CD4-positive, alpha-beta T cell treated with Interleukin-15 for 4 hours (primary cell): Measurements from ENCODE around the gene CENPI.
A peak's percentile ranks its signal among the peaks of the same experiment; 100 is the strongest.
"Not testable (repeated sequence)": the region's sequence is repeated elsewhere in the genome, so short reads cannot be mapped to it uniquely, and the experiment has no call there.

Source experiments
- DNase-seq: peaks from one replicate; pipeline ENCODE4 v3.0.0-alpha.2; 2020; ENCODE audit warnings: low spot score

Gene CENPI, protein sequence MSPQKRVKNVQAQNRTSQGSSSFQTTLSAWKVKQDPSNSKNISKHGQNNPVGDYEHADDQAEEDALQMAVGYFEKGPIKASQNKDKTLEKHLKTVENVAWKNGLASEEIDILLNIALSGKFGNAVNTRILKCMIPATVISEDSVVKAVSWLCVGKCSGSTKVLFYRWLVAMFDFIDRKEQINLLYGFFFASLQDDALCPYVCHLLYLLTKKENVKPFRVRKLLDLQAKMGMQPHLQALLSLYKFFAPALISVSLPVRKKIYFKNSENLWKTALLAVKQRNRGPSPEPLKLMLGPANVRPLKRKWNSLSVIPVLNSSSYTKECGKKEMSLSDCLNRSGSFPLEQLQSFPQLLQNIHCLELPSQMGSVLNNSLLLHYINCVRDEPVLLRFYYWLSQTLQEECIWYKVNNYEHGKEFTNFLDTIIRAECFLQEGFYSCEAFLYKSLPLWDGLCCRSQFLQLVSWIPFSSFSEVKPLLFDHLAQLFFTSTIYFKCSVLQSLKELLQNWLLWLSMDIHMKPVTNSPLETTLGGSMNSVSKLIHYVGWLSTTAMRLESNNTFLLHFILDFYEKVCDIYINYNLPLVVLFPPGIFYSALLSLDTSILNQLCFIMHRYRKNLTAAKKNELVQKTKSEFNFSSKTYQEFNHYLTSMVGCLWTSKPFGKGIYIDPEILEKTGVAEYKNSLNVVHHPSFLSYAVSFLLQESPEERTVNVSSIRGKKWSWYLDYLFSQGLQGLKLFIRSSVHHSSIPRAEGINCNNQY

DNA sequence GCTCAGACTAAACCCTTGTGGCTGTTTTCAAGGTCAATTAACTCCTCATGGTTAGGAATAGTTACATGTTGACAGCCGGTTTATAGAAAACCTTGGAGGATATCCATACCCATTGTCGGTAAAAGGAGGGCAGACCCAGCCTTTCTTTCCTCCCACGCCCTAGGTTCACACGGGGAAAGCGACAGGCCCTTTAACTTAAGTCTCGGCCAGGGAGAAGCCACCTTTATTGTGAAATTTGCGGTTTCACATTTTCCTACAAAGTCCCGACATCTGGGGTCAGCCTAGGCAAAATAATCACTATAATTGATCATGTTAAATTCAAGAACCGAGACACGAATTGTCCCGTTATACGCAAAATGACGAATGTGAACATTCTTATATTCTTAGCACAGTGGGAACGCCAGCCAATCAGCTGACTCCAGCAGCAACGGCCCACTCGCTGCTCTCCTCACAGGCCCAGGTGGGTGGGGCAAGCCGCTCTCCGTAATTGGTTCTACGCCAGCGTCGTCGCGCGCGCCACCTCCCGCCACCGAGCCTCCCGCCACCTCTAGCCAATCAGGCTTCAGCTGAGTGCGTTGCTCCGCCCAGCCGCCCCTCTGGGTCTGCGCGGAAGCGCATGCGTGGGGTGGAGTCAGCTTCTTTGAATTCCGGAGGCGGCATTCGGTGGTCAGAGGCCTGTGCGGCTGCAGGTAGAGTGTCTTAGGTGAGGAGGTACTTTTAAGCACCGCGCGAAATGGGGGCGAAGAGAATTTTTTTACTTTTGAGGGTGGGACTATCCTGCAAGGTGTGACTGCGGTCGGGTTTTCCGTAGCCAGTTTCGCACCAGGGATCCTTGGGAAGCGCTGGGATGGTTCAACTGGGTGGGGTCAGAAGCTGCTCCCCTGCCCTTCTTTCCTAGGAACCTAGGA, at the start of gene CENPI:
Gene CENPI, plus strand, starts transcription at position 659 of the 908 bp plus-strand sequence. CDS start 2,867 bp downstream, outside the sequence.
- DNase-seq: peak; percentile 94

DNA sequence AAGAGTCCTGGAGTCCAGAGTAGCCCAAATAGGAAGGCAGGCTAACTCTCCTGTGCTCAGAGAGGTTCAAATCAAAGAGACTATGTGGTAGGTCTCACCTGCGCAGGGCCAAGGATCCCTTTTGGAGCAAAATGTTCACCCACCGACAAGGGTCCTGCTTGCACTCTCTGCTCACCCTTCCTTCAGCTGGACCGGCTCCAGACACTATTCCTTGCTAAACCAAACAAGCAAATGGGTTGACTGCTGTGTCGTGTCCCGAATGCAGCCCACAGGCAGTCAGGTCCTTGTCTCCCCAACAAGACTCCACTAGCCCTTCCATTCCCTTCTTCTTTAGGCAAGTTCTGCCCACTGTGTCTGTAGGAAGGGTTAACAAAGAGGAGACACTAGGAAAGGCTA, 46.9 kb upstream of the CENPI start:
- DNase-seq: no peak

DNA sequence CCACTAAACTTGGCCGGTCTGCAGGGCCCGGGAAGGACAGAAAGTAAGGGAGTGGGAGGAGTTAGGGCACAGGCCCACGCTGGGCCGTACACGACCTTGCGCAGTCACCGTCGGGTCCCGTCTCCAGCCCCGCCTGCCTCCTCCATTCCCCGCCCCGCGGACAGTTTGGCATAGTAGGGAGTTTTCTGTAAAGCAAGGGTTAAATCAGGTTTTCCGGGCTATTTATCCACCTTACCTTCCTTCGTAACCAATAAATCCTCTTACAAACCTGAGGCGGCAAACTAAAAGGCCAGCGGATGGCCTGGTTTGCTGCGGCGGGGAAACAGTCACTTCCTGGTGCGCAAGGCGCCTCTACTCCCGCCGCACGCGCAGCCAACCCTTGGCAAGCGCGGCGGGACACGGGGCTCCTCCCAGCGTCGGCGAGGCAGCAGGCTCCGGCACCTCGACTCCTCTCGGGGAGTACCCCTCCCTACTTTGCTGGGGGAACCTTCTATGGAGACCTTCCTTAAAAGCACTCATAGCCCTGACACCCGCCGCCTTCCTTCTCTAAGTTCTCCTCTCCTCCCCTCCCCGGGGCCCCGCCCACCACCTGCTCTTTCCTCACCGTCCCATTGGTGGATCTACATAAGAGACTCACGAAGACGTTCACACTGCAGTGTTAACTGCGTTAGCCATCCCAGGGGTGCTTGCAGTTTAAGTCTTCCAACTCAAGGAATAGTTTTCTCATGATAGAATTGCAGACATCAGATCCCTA, 46.3 kb upstream of the CENPI start, which contains the start of gene TRMT2B:
Gene TRMT2B, minus strand, starts transcription at position 563 of the 754 bp plus-strand sequence. CDS start 9,822 bp downstream, outside the sequence.
- DNase-seq: peak; percentile 81

DNA sequence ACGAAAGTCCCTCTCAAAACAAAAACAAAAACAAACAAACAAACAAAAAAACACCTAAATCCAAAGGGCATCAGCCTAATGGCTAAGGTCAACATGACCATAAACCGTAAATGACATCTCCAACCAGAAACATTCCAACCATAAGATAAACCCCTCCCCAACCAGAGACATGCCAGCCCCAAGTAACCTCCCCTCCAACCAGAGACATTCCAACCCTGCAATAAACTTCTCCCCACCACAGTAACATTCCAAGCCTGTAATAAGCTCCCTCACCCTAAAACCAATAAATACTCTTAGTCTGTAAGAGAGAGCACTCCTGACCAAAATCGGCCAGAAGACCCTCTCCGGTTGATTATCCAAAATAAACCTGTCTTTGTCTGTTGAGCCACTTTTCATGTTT, 41.5 kb upstream of the CENPI start:
- not testable (repeated sequence) for DNase-seq

DNA sequence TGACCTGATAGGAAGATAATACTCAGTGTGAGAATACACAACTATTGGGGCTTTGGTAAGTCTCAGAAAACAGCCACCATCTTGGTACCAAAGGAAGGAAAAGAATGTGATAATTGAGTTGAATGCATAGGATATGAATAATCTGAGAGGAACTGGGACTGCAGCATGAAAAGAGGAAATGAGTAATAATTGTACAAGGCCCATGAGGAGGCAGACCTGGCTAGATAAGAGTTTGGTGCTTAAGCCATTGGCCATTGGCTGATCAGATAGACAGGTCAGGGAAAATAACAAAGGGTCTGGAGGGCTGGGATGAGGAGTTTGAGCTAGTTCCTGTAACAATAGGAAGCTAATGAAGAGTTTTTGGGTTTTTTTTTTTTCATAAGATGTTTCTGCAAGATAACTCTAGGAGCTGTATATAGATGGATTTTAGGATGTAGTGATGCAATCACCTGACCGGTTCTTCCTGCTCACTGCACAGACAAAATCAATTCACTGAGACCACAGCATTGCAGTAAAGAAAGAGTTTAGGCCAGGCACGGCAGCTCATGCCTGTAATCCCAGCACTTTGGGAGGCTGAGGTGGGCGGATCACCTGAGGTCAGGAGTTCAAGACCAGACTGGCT, 40.8 kb upstream of the CENPI start:
- DNase-seq: no peak

DNA sequence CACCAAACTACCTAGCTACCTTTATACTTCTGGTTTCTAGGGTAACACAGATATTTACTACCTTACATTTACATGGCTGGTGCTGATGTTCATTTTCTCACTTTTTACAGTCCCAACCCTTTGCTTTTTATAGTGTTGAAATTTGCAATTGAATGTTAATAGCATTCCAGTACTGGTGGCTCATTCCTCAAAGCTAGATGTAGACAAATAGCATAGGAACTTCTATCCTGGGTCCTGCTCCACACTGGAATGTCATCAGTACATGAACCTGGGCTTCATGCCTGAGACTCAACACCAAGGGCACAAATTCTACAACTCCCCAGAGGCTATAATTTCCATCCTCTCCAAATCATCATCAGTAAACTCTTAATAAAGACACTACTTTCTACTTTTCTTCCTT, 35.8 kb upstream of the CENPI start:
- DNase-seq: no peak

DNA sequence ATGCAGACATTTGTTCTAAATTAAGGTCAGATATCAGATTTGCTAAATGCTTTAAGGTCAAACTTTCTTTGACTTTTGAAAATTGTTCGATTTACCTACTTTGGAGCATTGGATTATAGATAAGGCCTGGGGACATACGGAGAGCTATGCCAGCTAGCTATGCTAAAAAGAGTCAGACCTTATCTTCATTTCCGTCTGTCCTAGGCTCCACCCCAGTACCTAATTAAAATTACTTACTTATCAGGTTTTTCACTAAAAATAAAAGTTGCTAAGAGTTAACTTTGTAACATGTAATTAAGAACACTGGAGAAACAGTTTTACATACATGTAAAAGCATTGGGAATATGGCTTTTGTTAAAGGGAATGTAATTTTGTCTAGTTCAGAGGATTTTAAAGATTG, 26.4 kb upstream of the CENPI start:
- no peak for DNase-seq

DNA sequence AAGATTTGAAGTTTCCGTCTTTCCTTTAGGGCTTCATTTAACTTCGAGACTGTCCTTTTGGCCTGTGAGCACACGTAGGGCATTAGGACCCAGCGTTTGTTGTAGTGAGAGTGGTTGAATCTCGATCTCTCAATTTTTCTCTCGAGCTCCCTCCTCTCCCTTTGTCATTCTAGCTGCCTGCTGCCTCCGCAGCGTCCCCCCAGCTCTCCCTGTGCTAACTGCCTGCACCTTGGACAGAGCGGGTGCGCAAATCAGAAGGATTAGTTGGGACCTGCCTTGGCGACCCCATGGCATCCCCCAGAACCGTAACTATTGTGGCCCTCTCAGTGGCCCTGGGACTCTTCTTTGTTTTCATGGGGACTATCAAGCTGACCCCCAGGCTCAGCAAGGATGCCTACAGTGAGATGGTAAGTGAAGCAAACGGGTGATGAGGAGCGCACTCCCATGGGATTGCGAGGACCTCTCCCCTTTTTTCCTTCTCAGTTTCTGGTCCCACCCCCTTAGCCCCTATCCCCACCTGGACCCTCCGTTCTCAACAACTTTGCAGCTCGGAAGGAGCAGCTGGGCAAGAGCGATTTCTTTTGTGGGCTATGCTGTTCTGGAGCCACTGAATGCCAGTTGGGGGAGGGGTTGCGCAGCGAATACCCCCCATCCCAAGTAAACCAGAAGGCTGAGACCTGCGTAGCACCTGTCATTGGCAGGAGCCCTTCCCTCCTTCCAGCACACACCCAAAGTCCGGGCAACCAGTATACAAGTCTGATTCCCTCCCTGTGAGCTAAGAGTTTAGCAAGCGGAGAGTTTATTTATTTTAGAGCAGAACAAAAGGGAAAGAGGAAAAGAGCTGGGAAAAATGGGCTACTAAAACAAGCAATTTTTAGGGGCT, 19.0 kb upstream of the CENPI start, which contains the start of gene TMEM35A:
Gene TMEM35A, plus strand, starts transcription at position 164 of the 883 bp plus-strand sequence. Its CDS starts 124 bp downstream, at position 288.
- no peak for DNase-seq

DNA sequence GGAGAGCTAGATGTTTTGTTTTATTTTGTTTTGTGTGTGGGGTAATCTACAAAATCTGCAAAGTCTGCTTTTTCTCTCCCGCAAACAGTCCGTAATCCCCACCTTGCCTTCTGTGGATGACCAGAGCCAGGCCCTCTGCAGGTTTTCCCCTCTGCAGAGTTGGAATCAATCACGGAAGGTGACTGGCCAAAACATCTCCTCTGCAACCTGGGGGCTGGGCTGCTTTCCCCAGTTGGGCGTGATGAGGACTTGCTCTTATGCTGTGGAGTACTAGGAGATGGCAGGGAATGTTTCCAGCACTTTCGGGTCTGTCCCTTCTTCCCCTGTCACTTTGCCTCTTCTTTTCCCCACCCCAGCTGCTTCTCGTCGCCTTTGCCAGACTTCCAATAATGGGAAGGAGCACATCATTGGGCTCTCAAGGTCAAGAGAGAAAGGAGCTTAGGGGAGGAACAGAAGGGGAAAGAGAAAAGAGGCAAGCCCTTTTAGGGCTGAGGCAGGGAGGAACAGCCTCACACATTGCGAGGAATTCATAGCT, 18.2 kb upstream of the CENPI start:
- DNase-seq: no peak

DNA sequence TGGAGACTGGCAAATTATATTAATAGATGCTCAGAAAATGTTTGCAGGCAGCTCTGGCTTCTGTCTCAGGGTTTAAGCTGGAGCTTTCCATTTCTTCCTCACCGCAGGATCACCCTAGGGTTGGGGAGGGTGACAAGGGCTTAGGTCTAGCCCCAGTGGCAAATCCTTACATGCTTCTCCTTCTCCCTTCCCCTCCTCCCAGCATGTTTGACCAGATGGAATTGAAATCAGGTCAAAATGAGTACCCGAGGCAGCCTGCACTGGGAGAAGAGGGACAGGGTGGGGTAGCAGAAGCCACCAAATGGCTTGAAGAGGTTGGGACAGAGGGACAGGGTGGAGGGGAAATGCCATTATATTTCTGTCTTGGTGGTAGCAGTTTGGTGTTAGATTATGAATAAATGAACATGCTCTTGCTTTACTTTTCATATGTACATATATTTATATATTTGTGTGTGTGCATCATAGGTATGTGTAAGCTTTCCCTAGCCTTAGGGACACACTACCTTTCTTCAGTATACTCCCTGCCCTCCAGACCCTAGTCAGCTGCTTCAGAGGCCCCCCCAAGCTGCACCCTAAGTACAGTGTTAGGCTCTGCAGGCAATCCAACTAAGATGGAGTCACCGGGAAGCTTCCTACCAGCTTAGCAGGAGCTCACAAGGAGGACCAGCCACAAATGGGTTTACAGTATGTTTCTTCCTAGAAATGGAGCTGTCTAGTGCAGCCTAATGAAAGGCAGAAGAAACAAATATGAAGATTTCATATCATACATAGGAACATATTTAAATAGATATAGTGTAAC, 17.5 kb upstream of the CENPI start:
- no peak for DNase-seq

DNA sequence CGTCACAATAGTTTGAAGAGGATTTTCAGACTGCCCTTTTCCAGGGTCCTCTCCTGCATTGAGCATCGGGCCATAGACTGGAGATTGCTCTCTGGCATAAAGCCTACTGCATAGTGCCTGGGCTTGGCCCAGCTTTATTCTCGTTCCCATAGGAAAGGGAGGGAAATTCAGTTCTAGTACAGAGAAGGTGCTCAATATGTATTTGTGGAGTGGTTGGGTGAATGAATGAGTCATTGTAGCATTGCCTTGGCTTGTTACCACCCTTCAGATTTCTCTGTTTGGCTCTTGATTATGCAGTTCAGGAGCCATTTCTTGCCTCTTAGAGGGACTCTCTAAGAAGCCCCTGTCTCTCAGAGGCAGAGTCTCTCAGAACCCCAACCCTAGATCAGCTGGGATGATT, 16.8 kb upstream of the CENPI start:
- no peak for DNase-seq

DNA sequence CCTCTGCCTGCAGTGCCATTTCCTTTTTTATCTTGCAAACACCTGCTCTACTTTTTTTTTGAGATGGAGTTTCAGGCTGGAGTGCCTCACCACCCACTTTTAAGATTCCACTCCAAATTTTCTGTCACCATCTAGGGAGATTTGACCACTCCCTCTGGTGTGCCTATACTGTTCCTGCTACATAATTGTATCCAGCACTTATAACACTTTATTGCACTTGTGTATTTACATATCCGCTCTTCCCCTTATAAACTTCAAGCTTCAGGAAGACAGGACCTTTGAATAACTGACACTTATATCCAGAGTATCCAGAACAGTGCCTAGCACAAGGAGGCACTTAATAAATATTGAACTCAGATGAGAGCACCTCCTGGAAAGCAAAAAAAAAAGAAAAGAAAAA, 6.2 kb upstream of the CENPI start:
- DNase-seq: no peak

DNA sequence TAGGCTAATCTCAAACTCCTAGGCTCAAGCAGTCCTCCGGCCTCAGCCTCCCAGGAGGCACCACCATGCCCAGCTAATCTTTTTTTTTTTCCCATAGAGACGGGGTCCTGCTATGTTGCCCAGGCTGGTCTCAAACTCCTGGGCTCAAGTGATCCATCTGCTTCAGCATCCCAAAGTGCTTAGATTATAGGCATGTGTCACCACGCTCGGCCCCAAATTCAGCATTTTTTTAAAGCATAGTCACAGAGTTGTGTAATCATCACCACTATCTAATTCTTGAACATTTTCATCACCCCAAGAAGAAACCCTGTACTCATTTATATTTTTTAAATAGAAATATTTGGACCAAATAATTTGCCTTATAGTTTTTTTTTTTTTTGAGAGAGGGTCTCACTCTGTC, 10.3 kb downstream of the CENPI start:
- no peak for DNase-seq

DNA sequence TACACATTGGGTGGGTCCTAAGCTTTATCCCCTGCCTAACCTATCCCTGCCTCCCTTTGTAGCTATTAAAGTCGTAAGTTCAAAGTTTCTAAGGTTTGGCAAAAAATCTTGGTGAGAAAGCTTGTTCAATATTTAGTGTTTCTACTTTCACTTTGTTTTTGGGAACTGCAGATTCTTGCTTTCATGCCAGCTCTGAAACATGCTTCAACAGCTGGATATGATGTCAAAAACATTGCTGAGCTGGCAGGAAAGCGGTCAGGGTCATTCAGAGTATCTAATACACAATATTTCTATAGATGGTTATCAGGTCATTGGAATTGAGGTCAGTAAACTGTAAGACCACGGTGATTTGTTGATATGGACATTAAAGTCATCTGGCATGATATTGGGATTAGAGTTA, 19.7 kb downstream of the CENPI start:
- no peak for DNase-seq

DNA sequence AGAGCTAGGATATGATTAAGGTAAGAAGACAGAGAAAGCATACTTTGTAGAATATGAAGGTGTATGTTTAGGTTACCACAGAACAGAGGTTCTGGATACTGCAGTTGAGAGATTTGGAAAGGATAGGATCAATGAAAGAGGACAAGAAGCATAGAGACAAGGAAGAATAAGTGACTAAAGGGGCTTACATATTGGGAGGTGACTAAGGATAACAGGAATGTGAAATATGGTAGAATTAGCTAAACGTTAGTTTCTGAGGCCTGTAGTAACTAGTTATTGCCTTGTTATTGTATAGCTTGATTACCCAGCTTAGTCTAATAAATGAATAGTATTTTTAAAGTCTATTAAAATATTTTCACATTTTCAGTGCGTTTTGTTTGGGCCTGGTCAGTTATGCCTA, 38.2 kb downstream of the CENPI start:
- DNase-seq: no peak
